ENCODE results near the gene CDK8.

The CDK8 gene

GRCh38 chr13:26229080-26229615 lies 24.8 kb upstream of the CDK8 start:
- TF ChIP-seq POLR2AphosphoS5 (IDR thresholded peaks at IDR 0.05; ENCODE audit: low read depth, low read length) (no peak), SIN3A (IDR thresholded peaks at IDR 0.05; ENCODE audit: borderline replicate concordance, insufficient read depth, low read length) (no peak), TAF1 (IDR thresholded peaks at IDR 0.05; ENCODE audit: borderline replicate concordance, insufficient read depth, low read length) (no peak), FOXP2 (optimal IDR thresholded peaks at IDR 0.05; ENCODE audit: borderline replicate concordance, extremely low read depth, extremely low read length, insufficient read depth) (no peak)
- TF ChIP-seq, protein P1, sequence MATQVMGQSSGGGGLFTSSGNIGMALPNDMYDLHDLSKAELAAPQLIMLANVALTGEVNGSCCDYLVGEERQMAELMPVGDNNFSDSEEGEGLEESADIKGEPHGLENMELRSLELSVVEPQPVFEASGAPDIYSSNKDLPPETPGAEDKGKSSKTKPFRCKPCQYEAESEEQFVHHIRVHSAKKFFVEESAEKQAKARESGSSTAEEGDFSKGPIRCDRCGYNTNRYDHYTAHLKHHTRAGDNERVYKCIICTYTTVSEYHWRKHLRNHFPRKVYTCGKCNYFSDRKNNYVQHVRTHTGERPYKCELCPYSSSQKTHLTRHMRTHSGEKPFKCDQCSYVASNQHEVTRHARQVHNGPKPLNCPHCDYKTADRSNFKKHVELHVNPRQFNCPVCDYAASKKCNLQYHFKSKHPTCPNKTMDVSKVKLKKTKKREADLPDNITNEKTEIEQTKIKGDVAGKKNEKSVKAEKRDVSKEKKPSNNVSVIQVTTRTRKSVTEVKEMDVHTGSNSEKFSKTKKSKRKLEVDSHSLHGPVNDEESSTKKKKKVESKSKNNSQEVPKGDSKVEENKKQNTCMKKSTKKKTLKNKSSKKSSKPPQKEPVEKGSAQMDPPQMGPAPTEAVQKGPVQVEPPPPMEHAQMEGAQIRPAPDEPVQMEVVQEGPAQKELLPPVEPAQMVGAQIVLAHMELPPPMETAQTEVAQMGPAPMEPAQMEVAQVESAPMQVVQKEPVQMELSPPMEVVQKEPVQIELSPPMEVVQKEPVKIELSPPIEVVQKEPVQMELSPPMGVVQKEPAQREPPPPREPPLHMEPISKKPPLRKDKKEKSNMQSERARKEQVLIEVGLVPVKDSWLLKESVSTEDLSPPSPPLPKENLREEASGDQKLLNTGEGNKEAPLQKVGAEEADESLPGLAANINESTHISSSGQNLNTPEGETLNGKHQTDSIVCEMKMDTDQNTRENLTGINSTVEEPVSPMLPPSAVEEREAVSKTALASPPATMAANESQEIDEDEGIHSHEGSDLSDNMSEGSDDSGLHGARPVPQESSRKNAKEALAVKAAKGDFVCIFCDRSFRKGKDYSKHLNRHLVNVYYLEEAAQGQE (IDR thresholded peaks at IDR 0.05; ENCODE audit: insufficient read depth in 1 of 2, low read depth in 2 of 2, low read length in 2 of 2) = no peak

DNA sequence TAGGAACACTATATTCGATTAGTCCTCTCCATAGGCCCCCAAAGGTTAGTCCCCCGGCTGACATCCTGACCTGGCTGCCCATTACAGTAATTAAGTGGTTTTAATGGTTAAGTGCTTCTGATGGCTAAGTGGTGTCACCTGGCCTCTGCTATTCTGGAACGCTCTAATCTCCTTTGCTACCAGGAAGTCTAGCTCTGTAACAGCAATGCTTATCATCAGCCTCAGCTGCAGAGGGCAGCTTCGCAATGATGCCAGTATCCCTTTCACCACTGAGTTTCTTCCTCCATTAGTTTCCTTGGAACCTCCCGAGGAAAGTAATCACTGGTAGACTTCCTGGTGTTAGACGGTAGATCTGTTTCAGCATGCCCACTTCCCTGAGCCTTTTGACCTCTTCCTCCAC lies 23.2 kb upstream of the CDK8 start:
- TF ChIP-seq FOXP2 (optimal IDR thresholded peaks at IDR 0.05; ENCODE audit: borderline replicate concordance, extremely low read depth, extremely low read length, insufficient read depth) = no peak
- TF ChIP-seq, protein P1 (IDR thresholded peaks at IDR 0.05; ENCODE audit: insufficient read depth in 1 of 2, low read depth in 2 of 2, low read length in 2 of 2) = no peak
- no peak for TF ChIP-seq SIN3A (IDR thresholded peaks at IDR 0.05; ENCODE audit: borderline replicate concordance, insufficient read depth, low read length)
- TF ChIP-seq POLR2AphosphoS5 (IDR thresholded peaks at IDR 0.05; ENCODE audit: low read depth, low read length) = no peak
- no peak for TF ChIP-seq TAF1 (IDR thresholded peaks at IDR 0.05; ENCODE audit: borderline replicate concordance, insufficient read depth, low read length)

- no peak for TF ChIP-seq POLR2AphosphoS5 (IDR thresholded peaks at IDR 0.05; ENCODE audit: low read depth, low read length)
- no peak for TF ChIP-seq TAF1 (IDR thresholded peaks at IDR 0.05; ENCODE audit: borderline replicate concordance, insufficient read depth, low read length)
- TF ChIP-seq, protein P1 (IDR thresholded peaks at IDR 0.05; ENCODE audit: insufficient read depth in 1 of 2, low read depth in 2 of 2, low read length in 2 of 2) = no peak
- no peak for TF ChIP-seq SIN3A (IDR thresholded peaks at IDR 0.05; ENCODE audit: borderline replicate concordance, insufficient read depth, low read length)
These were observed 17.6 kb upstream of the CDK8 start for GRCh38 chr13:26236296-26236695.

- TF ChIP-seq POLR2AphosphoS5 (IDR thresholded peaks at IDR 0.05; ENCODE audit: low read depth, low read length) = no peak
- TF ChIP-seq FOXP2 (optimal IDR thresholded peaks at IDR 0.05; ENCODE audit: borderline replicate concordance, extremely low read depth, extremely low read length, insufficient read depth) = no peak
- TF ChIP-seq SIN3A (IDR thresholded peaks at IDR 0.05; ENCODE audit: borderline replicate concordance, insufficient read depth, low read length) = no peak
- TF ChIP-seq, protein P1 (IDR thresholded peaks at IDR 0.05; ENCODE audit: insufficient read depth in 1 of 2, low read depth in 2 of 2, low read length in 2 of 2) = no peak
- no peak for TF ChIP-seq TAF1 (IDR thresholded peaks at IDR 0.05; ENCODE audit: borderline replicate concordance, insufficient read depth, low read length)
These were observed 7.8 kb upstream of the CDK8 start for GRCh38 chr13:26246154-26246553.

- TF ChIP-seq SIN3A (IDR thresholded peaks at IDR 0.05; ENCODE audit: borderline replicate concordance, insufficient read depth, low read length) (no peak), TAF1 (IDR thresholded peaks at IDR 0.05; ENCODE audit: borderline replicate concordance, insufficient read depth, low read length) (no peak), FOXP2 (optimal IDR thresholded peaks at IDR 0.05; ENCODE audit: borderline replicate concordance, extremely low read depth, extremely low read length, insufficient read depth) (no peak), POLR2AphosphoS5 (IDR thresholded peaks at IDR 0.05; ENCODE audit: low read depth, low read length) (no peak)
- TF ChIP-seq, protein P1 (IDR thresholded peaks at IDR 0.05; ENCODE audit: insufficient read depth in 1 of 2, low read depth in 2 of 2, low read length in 2 of 2) = no peak
These were observed 6.9 kb upstream of the CDK8 start for GRCh38 chr13:26247011-26247410.
